Prostate gland (tissue), 2 donors: ENCODE data around the gene PRDM16. TPM values are rescaled to one million over a fixed set of nuclear protein-coding genes. Genes with fewer than 3 reads are reported as not detected.

Source experiments
- DNase-seq: peaks from one replicate; pipeline ENCODE4 v3.0.0-alpha.2; 2019; ENCODE audit warnings: low spot score
- H3K27ac ChIP-seq, 2 donors: fragments of 200-600 bp; sonication (generic); 2 replicates each; pipeline ENCODE4 v1.5.1; 2017 to 2019
- H3K27me3 ChIP-seq: fragments of 200-600 bp; sonication (generic); replicated peaks from 2 replicates; pipeline ENCODE4 v1.5.1; 2019; ENCODE audit not compliant: insufficient read depth
- H3K36me3 ChIP-seq, 2 donors: fragments of 200-600 bp; sonication (generic); 1 replicate in 1 of 2; 2 replicates in 1 of 2; pipeline versions ENCODE4 v1.5.1 to v1.8.1; 2017 to 2019
- H3K4me1 ChIP-seq: fragments of 200-600 bp; sonication (generic); replicated peaks from 2 replicates; pipeline ENCODE4 v1.5.1; 2019
- H3K4me3 ChIP-seq, 2 donors: fragments of 200-600 bp; sonication (generic); 2 replicates each; pipeline ENCODE4 v1.5.1; 2017 to 2019
- H3K9me3 ChIP-seq: fragments of 200-600 bp; sonication (generic); 2 replicates; pipeline ENCODE4 v1.5.1; 2017
- CTCF ChIP-seq, 4 experiments: fragments of 200-600 bp in 2 of 4; fragments of 450-650 bp in 2 of 4; sonication (generic) in 2 of 4; IDR thresholded peaks; 1 replicate in 3 of 4; 2 replicates in 1 of 4; pipeline ENCODE4 v1.5.1; 2016 to 2019; ENCODE audit warnings: antibody characterized with exemption in 4 of 4, mild to moderate bottlenecking in 2 of 4, moderate library complexity in 2 of 4
- POLR2A ChIP-seq: fragments of 450-650 bp; IDR thresholded peaks from one replicate; pipeline ENCODE4 v1.6.1; 2016; ENCODE audit warnings: antibody characterized with exemption, mild to moderate bottlenecking
- POLR2AphosphoS5 ChIP-seq: sonication (generic); formaldehyde crosslinking; IDR thresholded peaks from one replicate; pipeline ENCODE4 v1.6.1; 2017; ENCODE audit warnings: antibody characterized with exemption
- WGBS: methylation state at CpG from one replicate; pipeline ENCODE4 v1.1.5; 2018; 5-methylcytosine and 5-hydroxymethylcytosine counted together
- intact Hi-C: fragments of 100-400 bp; cut with DNase I; formaldehyde crosslinking; loops from one replicate; pipeline ENCODE4 v1.14.2; 2022
- total RNA-seq, 2 donors: library from RNA; depleted of rRNA; stranded (reverse); fragments of >200 nt; gene quantifications; one replicate each; pipeline ENCODE4 v1.1.0, GENCODE V29; 2016

Gene PRDM16
- total RNA-seq, 2 donors from 2014 or later = 0.23 to 6.5 TPM

- WGBS = 43% methylated on average over 20 of the region's 21 CpGs
- intact Hi-C loops = loop anchor here (2.0 to 10.0 kb wide), 2 partner anchors 126 to 400 kb away; no protein-coding TSS in a partner anchor
These were observed 341.3 kb downstream of the PRDM16 start for GRCh38 chr1:3410142-3410925.

GRCh38 chr1:3411806-3412205 is 342.8 kb downstream of the PRDM16 start:
- no peak for DNase-seq
- no peaks in the 10 kb centered on the region for H3K9me3 ChIP-seq
- no peak overlapping the region for H3K27ac ChIP-seq
- H3K36me3 ChIP-seq = no peaks in the 10 kb centered on the region
- no peaks in the 10 kb centered on the region for H3K4me1 ChIP-seq
- H3K4me3 ChIP-seq = no peak overlapping the region
- no peak for TF ChIP-seq POLR2A
- TF ChIP-seq CTCF (IDR thresholded peaks at IDR 0.05) = no peak
- no peak for TF ChIP-seq POLR2AphosphoS5
- H3K27me3 ChIP-seq = peaks cover 24% of the 10 kb centered on the region
- intact Hi-C loops = loop anchor here (2.0 to 10.0 kb wide), 2 partner anchors 127 to 401 kb away; no protein-coding TSS in a partner anchor
- 81% methylated on average over 30 of the region's 30 CpGs for WGBS

More at GRCh38 chr1:3410142-3410925, 341.3 kb downstream of the PRDM16 start:
- no peaks in the 10 kb centered on the region for H3K4me1 ChIP-seq
- H3K9me3 ChIP-seq = no peaks in the 10 kb centered on the region
- TF ChIP-seq POLR2A (no peak), POLR2AphosphoS5 (peak; percentile 27), CTCF (IDR thresholded peaks at IDR 0.05) (peak; percentile 39 to 83 (median 76))
- DNase-seq = peak; percentile 62
- no peak overlapping the region for H3K4me3 ChIP-seq
- H3K27ac ChIP-seq = no peak overlapping the region
- H3K36me3 ChIP-seq = no peaks in the 10 kb centered on the region
- H3K27me3 ChIP-seq = peaks cover 31% of the 10 kb centered on the region

GRCh38 chr1:3412376-3412775 is 343.4 kb downstream of the PRDM16 start:
- H3K4me3 ChIP-seq = no peak overlapping the region
- TF ChIP-seq POLR2AphosphoS5 (no peak), POLR2A (no peak), CTCF (IDR thresholded peaks at IDR 0.05) (no peak)
- intact Hi-C loops = loop anchor here (10.0 kb wide), 1 partner anchor 128 kb away; no protein-coding TSS in a partner anchor
- H3K36me3 ChIP-seq = no peaks in the 10 kb centered on the region
- no peaks in the 10 kb centered on the region for H3K9me3 ChIP-seq
- no peak overlapping the region for H3K27ac ChIP-seq
- WGBS = 82% methylated on average over 23 of the region's 33 CpGs
- H3K27me3 ChIP-seq = peaks cover 24% of the 10 kb centered on the region
- DNase-seq = no peak
- no peaks in the 10 kb centered on the region for H3K4me1 ChIP-seq

- Histone ChIP-seq H3K4me3 (no peak overlapping the region), H3K36me3 (no peaks in the 10 kb centered on the region), H3K27ac (no peak overlapping the region), H3K27me3 (peaks cover 20% of the 10 kb centered on the region), H3K4me1 (no peaks in the 10 kb centered on the region), H3K9me3 (no peaks in the 10 kb centered on the region)
- intact Hi-C loops = loop anchor here (10.0 kb wide), 1 partner anchor 129 kb away; no protein-coding TSS in a partner anchor
- TF ChIP-seq POLR2AphosphoS5 (no peak), POLR2A (no peak), CTCF (IDR thresholded peaks at IDR 0.05) (no peak)
- DNase-seq = no peak
- WGBS = 92% methylated on average over 34 of the region's 34 CpGs
These were observed 345.1 kb downstream of the PRDM16 start for GRCh38 chr1:3413975-3414710.
